ENCODE measurements around the gene IFT27. TPM values are rescaled to one million over a fixed set of nuclear protein-coding genes. Genes with fewer than 3 reads are reported as not detected.
A peak's percentile ranks its signal among the peaks of the same experiment; 100 is the strongest.

Gene IFT27
- total and polyA plus RNA-seq, 2 experiments from 2014 or later, result 28.5 to 63.5 TPM

DNA sequence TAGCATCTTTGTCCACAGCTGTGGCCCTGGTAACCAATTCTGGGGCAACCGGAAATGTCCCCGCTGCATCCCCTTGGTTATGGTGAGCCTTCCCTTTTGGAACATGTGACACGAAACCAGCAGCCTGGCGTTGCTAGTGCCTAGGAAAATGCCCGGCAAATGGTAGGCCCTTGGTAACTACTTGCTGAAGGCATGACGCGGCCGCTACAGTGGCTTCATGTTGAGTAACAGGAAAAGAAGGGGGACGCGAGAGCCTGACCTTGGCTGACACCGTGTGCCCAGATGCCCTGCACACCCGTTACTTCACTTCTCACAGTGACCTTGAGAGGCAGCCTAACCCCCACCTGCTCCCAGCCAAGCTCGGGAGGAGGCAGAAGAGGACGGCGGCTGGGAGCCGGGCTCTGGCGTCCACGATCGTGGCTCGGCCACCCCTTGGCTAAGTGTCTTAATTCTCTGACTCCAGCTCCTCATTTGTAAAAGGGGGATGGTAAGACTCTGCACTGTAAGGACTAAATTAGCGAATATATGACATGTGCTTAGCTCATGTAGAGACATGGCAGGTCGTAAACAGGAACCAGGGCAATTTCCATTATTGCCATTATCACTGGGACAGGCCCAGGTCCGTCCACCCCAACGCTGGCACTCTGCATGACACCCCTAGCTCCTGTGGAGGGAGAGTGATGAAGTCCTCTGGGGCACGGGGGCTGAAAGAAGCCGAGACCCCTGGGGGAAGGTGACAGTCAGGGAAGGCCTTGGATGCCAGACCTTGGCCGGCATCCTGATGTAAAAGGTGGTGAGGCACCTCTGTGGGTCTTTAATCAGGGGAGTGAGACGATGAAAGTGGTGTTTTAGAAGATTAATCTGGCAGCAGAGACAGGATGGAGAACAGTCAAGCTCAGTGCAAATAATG, 18.9 kb downstream of the IFT27 start:
- Mint-ChIP-seq H3K9me3 (no peaks in the 10 kb centered on the region; the same call in 2 of the 3 replicates), H3K36me3 (ENCODE audit: low read depth) (no peaks in the 10 kb centered on the region), H3K4me1 (peaks cover 11% of the 10 kb centered on the region), H3K27me3 (ENCODE audit: insufficient read depth, low read depth, poor library complexity) (peaks cover 10% of the 10 kb centered on the region), H3K27ac (no peak overlapping the region; the same call in 1 of the 2 replicates), H3K4me3 (no peak overlapping the region)
- ATAC-seq (no peak), DNase-seq (ENCODE audit: low spot score) (no peak)
- H3K9me2 ChIP-seq (ENCODE audit: insufficient read depth), result no peaks in the 10 kb centered on the region
- no peak for TF ChIP-seq ZNF114 (CRISPR knock-in tag; IDR thresholded peaks at IDR 0.05)
- no peak overlapping the region for H3K27ac ChIP-seq (ENCODE audit: low read depth)
- H3F3A ChIP-seq (replicated peaks; ENCODE audit: low read depth), result no peaks in the 10 kb centered on the region
- no peaks in the 10 kb centered on the region for H3K79me2 ChIP-seq (replicated peaks; ENCODE audit: insufficient read depth)
- H3K4me2 ChIP-seq, result no peak overlapping the region
- no peaks in the 10 kb centered on the region for H3K4me1 ChIP-seq (ENCODE audit: insufficient read depth)
- no peak overlapping the region for H3K4me3 ChIP-seq
- H3K27me3 ChIP-seq (ENCODE audit: insufficient read depth), result no peaks in the 10 kb centered on the region
- H4K20me1 ChIP-seq (replicated peaks; ENCODE audit: insufficient read depth), result no peaks in the 10 kb centered on the region
- H3K36me3 ChIP-seq (ENCODE audit: insufficient read depth), result no peaks in the 10 kb centered on the region
- H2AFZ ChIP-seq, result no peak overlapping the region

DNA sequence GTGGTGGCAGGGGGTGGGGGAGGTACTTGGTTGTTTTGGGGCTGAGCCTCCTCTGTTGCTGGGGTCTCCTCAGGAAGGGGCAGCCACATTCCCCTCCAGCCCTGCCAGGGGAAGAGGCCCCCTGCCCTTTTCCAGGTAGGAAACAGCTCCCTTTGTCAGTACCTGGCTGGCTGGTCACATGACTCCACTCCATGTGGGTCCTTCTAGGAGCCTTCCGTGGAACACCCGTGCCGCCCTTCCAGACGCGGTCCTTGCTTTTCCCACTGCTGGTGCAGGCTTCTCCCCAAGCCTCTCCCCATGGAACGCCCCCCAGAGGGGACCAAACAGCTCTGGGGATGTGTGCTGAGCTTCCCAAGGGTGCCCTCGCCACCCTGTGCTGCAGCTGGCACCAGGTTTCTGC, 19.9 kb downstream of the IFT27 start:
- Mint-ChIP-seq H3K4me3 (no peak overlapping the region), H3K27ac (no peak overlapping the region), H3K9me3 (no peaks in the 10 kb centered on the region; the same call in 2 of the 3 replicates), H3K27me3 (ENCODE audit: insufficient read depth, low read depth, poor library complexity) (peaks cover 10% of the 10 kb centered on the region), H3K36me3 (ENCODE audit: low read depth) (no peaks in the 10 kb centered on the region), H3K4me1 (peaks cover 11% of the 10 kb centered on the region)
- Histone ChIP-seq H2AFZ (peak overlapping the region; percentile 76; the same call in 1 of the 2 replicates), H3K27ac (ENCODE audit: low read depth) (no peak overlapping the region), H3K4me3 (no peak overlapping the region), H3K9me2 (ENCODE audit: insufficient read depth) (no peaks in the 10 kb centered on the region), H3K79me2 (replicated peaks; ENCODE audit: insufficient read depth) (no peaks in the 10 kb centered on the region), H3K36me3 (ENCODE audit: insufficient read depth) (no peaks in the 10 kb centered on the region), H3F3A (replicated peaks; ENCODE audit: low read depth) (no peaks in the 10 kb centered on the region), H3K4me1 (ENCODE audit: insufficient read depth) (no peaks in the 10 kb centered on the region), H3K27me3 (ENCODE audit: insufficient read depth) (no peaks in the 10 kb centered on the region), H4K20me1 (replicated peaks; ENCODE audit: insufficient read depth) (no peaks in the 10 kb centered on the region), H3K4me2 (no peak overlapping the region)
- DNase-seq (ENCODE audit: low spot score) (no peak), ATAC-seq (no peak)
- TF ChIP-seq NANOG (IDR thresholded peaks at IDR 0.05; ENCODE audit: borderline replicate concordance) (no peak), ZNF331 (CRISPR knock-in tag; IDR thresholded peaks at IDR 0.05; ENCODE audit: low read depth) (no peak), EZH2 (IDR thresholded peaks at IDR 0.05; ENCODE audit: low read depth, unreplicated experiment) (no peak), CREB1 (CRISPR knock-in tag; IDR thresholded peaks at IDR 0.05; ENCODE audit: low read depth) (no peak), STAT1 (IDR thresholded peaks at IDR 0.05; ENCODE audit: unreplicated experiment) (no peak), POLR2AphosphoS5 (IDR thresholded peaks at IDR 0.05; ENCODE audit: low read depth) (no peak), ZNF114 (CRISPR knock-in tag; IDR thresholded peaks at IDR 0.05) (no peak), JUNB (IDR thresholded peaks at IDR 0.05; ENCODE audit: unreplicated experiment) (no peak)
- TF ChIP-seq, protein P1, sequence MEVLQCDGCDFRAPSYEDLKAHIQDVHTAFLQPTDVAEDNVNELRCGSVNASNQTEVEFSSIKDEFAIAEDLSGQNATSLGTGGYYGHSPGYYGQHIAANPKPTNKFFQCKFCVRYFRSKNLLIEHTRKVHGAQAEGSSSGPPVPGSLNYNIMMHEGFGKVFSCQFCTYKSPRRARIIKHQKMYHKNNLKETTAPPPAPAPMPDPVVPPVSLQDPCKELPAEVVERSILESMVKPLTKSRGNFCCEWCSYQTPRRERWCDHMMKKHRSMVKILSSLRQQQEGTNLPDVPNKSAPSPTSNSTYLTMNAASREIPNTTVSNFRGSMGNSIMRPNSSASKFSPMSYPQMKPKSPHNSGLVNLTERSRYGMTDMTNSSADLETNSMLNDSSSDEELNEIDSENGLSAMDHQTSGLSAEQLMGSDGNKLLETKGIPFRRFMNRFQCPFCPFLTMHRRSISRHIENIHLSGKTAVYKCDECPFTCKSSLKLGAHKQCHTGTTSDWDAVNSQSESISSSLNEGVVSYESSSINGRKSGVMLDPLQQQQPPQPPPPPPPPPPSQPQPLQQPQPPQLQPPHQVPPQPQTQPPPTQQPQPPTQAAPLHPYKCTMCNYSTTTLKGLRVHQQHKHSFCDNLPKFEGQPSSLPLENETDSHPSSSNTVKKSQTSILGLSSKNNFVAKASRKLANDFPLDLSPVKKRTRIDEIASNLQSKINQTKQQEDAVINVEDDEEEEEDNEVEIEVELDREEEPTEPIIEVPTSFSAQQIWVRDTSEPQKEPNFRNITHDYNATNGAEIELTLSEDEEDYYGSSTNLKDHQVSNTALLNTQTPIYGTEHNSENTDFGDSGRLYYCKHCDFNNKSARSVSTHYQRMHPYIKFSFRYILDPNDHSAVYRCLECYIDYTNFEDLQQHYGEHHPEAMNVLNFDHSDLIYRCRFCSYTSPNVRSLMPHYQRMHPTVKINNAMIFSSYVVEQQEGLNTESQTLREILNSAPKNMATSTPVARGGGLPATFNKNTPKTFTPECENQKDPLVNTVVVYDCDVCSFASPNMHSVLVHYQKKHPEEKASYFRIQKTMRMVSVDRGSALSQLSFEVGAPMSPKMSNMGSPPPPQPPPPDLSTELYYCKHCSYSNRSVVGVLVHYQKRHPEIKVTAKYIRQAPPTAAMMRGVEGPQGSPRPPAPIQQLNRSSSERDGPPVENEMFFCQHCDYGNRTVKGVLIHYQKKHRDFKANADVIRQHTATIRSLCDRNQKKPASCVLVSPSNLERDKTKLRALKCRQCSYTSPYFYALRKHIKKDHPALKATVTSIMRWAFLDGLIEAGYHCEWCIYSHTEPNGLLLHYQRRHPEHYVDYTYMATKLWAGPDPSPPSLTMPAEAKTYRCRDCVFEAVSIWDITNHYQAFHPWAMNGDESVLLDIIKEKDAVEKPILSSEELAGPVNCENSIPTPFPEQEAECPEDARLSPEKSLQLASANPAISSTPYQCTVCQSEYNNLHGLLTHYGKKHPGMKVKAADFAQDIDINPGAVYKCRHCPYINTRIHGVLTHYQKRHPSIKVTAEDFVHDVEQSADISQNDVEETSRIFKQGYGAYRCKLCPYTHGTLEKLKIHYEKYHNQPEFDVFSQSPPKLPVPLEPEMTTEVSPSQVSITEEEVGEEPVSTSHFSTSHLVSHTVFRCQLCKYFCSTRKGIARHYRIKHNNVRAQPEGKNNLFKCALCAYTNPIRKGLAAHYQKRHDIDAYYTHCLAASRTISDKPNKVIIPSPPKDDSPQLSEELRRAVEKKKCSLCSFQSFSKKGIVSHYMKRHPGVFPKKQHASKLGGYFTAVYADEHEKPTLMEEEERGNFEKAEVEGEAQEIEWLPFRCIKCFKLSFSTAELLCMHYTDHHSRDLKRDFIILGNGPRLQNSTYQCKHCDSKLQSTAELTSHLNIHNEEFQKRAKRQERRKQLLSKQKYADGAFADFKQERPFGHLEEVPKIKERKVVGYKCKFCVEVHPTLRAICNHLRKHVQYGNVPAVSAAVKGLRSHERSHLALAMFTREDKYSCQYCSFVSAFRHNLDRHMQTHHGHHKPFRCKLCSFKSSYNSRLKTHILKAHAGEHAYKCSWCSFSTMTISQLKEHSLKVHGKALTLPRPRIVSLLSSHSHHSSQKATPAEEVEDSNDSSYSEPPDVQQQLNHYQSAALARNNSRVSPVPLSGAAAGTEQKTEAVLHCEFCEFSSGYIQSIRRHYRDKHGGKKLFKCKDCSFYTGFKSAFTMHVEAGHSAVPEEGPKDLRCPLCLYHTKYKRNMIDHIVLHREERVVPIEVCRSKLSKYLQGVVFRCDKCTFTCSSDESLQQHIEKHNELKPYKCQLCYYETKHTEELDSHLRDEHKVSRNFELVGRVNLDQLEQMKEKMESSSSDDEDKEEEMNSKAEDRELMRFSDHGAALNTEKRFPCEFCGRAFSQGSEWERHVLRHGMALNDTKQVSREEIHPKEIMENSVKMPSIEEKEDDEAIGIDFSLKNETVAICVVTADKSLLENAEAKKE (CRISPR knock-in tag; IDR thresholded peaks at IDR 0.05), result no peak
- TF ChIP-seq, protein P2, sequence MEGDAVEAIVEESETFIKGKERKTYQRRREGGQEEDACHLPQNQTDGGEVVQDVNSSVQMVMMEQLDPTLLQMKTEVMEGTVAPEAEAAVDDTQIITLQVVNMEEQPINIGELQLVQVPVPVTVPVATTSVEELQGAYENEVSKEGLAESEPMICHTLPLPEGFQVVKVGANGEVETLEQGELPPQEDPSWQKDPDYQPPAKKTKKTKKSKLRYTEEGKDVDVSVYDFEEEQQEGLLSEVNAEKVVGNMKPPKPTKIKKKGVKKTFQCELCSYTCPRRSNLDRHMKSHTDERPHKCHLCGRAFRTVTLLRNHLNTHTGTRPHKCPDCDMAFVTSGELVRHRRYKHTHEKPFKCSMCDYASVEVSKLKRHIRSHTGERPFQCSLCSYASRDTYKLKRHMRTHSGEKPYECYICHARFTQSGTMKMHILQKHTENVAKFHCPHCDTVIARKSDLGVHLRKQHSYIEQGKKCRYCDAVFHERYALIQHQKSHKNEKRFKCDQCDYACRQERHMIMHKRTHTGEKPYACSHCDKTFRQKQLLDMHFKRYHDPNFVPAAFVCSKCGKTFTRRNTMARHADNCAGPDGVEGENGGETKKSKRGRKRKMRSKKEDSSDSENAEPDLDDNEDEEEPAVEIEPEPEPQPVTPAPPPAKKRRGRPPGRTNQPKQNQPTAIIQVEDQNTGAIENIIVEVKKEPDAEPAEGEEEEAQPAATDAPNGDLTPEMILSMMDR (conservative IDR thresholded peaks at IDR 0.05; ENCODE audit: low read depth in 2 of 2), result no peak

Data from GM23338 (cell line).